Kidney (tissue), 14 donors: ENCODE measurements around the gene PHF12. TPM values are rescaled to one million over a fixed set of nuclear protein-coding genes. Genes with fewer than 3 reads are reported as not detected.

Source experiments
- DNase-seq, 5 donors: peaks; one replicate each; pipeline ENCODE4 v3.0.0-alpha.2; 2013 to 2020
- FAIRE-seq: peaks from 2 replicates; lab custom pipeline; 2012; peaks lifted over from hg19 to GRCh38; lab: Jason Lieb, UNC
- H3K27ac ChIP-seq, 2 donors: one replicate each; pipeline ENCODE4 v1.7.0; 2013; ENCODE audit warnings: low read depth in 2 of 2, low read length in 2 of 2, inconsistent platforms in 1 of 2
- H3K27me3 ChIP-seq: one replicate; pipeline ENCODE4 v1.7.1; 2013; ENCODE audit warnings: low read length, inconsistent platforms; ENCODE audit not compliant: control insufficient read depth, insufficient read depth
- H3K36me3 ChIP-seq, 3 donors: one replicate each; pipeline versions ENCODE4 v1.7.0 to v1.7.1; 2013; ENCODE audit warnings: low read length in 3 of 3, control low read depth in 1 of 3, inconsistent platforms in 1 of 3; ENCODE audit not compliant: insufficient read depth in 3 of 3, control insufficient read depth in 2 of 3
- H3K4me1 ChIP-seq, 3 donors: one replicate each; pipeline versions ENCODE4 v1.7.0 to v1.7.1; 2013; ENCODE audit warnings: low read length in 3 of 3, inconsistent platforms in 1 of 3, low read depth in 1 of 3; ENCODE audit not compliant: control insufficient read depth in 2 of 3, insufficient read depth in 2 of 3
- H3K4me3 ChIP-seq, 3 donors: one replicate each; pipeline versions ENCODE4 v1.7.0 to v1.8.1; 2013; ENCODE audit warnings: low read length in 3 of 3, control low read depth in 1 of 3, inconsistent platforms in 1 of 3
- H3K9ac ChIP-seq, 3 donors: one replicate each; pipeline versions ENCODE4 v1.7.0 to v1.7.1; 2013; ENCODE audit warnings: low read length in 3 of 3, control low read depth in 1 of 3, inconsistent platforms in 1 of 3
- H3K9me3 ChIP-seq, 3 donors: one replicate each; pipeline versions ENCODE4 v1.7.0 to v1.7.1; 2013; ENCODE audit warnings: low read length in 3 of 3, control low read depth in 1 of 3, inconsistent platforms in 1 of 3; ENCODE audit not compliant: control insufficient read depth in 2 of 3, insufficient read depth in 1 of 3
- CTCF ChIP-seq: IDR thresholded peaks from 3 replicates; pipeline ENCODE4 v1.5.1; 2012; ENCODE audit warnings: mild to moderate bottlenecking, moderate library complexity, borderline replicate concordance; ENCODE audit not compliant: insufficient read depth; ENCODE audit errors: extremely low read depth
- intact Hi-C: fragments of 100-400 bp; cut with DNase I; formaldehyde crosslinking; loops from one replicate; pipeline ENCODE4 v1.11.1; 2022
- polyA plus RNA-seq: library from polyadenylated mRNA; stranded (reverse); fragments of 350-450 nt; fragmentation: Illumina TruSeq; extraction: RNeasy Lipid Tissue Mini Kit (QIAGEN cat#74804); gene quantifications from one replicate; pipeline ENCODE4 v1.2.3, GENCODE V29; 2014; ENCODE audit warnings: low read depth, low replicate concordance; ENCODE audit not compliant: insufficient read depth
- total RNA-seq: library from RNA; stranded (reverse); fragmentation: NEBNext Ultra II Directional; extraction: Animal tissue kit (Norgen Biotek cat#: 25700); gene quantifications from one replicate; pipeline ENCODE4 v1.2.1, GENCODE V29; 2021
- donor health status: control.
- donor health status: control.
- donor health status: control.
- donor health status: control.
- donor health status: control.
- donor health status: DM: yes; HTN: yes; CAD: no.
- donor health status: Normal renal cell carcinoma (clear cell type).

Gene PHF12
- total and polyA plus RNA-seq, 2 donors from 2014 or later = 8.8 to 50.4 TPM

GRCh38 chr17:28957277-28957991 lies 6.1 kb upstream of the PHF12 start:
- no peak overlapping the region for H3K4me3 ChIP-seq
- no peak overlapping the region for H3K9ac ChIP-seq
- intact Hi-C loops = loop anchor here (5.0 kb wide), 1 partner anchor 160 kb away; no protein-coding TSS in a partner anchor
- TF ChIP-seq CTCF = no peak
- H3K27ac ChIP-seq = no peak overlapping the region
- H3K36me3 ChIP-seq = no peaks in the 10 kb centered on the region
- H3K27me3 ChIP-seq = no peaks in the 10 kb centered on the region
- no peaks in the 10 kb centered on the region for H3K9me3 ChIP-seq
- H3K4me1 ChIP-seq = peaks cover 0 to 8% (median 8%) of the 10 kb centered on the region in 3 donors
- FAIRE-seq = no peak
- DNase-seq = no peak

GRCh38 chr17:28956861-28957260 lies 5.5 kb upstream of the PHF12 start:
- peaks cover 0 to 8% (median 8%) of the 10 kb centered on the region in 3 donors for H3K4me1 ChIP-seq
- no peak overlapping the region for H3K4me3 ChIP-seq
- FAIRE-seq (no peak), DNase-seq (no peak)
- TF ChIP-seq CTCF = no peak
- H3K9ac ChIP-seq = no peak overlapping the region
- no peak overlapping the region for H3K27ac ChIP-seq
- no peaks in the 10 kb centered on the region for H3K36me3 ChIP-seq
- no peaks in the 10 kb centered on the region for H3K27me3 ChIP-seq
- no peaks in the 10 kb centered on the region for H3K9me3 ChIP-seq
- intact Hi-C loops = loop anchor here (5.0 kb wide), 1 partner anchor 160 kb away; no protein-coding TSS in a partner anchor

GRCh38 chr17:28956112-28956511 lies 4.8 kb upstream of the PHF12 start:
- FAIRE-seq = no peak
- intact Hi-C loops = loop anchor here (5.0 kb wide), 1 partner anchor 161 kb away; no protein-coding TSS in a partner anchor
- no peak overlapping the region for H3K27ac ChIP-seq
- H3K4me1 ChIP-seq = peaks cover 0 to 8% (median 8%) of the 10 kb centered on the region in 3 donors
- no peak overlapping the region for H3K9ac ChIP-seq
- no peak overlapping the region for H3K4me3 ChIP-seq
- TF ChIP-seq CTCF = no peak
- H3K36me3 ChIP-seq = no peaks in the 10 kb centered on the region
- no peaks in the 10 kb centered on the region for H3K9me3 ChIP-seq
- no peak for DNase-seq
- no peaks in the 10 kb centered on the region for H3K27me3 ChIP-seq
